HG03097 (cell line): ENCODE measurements around the gene PDZRN3.
"Not testable (repeated sequence)": the region's sequence is repeated elsewhere in the genome, so short reads cannot be mapped to it uniquely, and the experiment has no call there.

Source experiments
- ATAC-seq: cut with Tn5 transposase; IDR thresholded peaks from one replicate; pipeline ENCODE4 v1.9.1; 2021; ENCODE audit not compliant: unreplicated experiment, low FRiP score

PDZRN3 gene

DNA sequence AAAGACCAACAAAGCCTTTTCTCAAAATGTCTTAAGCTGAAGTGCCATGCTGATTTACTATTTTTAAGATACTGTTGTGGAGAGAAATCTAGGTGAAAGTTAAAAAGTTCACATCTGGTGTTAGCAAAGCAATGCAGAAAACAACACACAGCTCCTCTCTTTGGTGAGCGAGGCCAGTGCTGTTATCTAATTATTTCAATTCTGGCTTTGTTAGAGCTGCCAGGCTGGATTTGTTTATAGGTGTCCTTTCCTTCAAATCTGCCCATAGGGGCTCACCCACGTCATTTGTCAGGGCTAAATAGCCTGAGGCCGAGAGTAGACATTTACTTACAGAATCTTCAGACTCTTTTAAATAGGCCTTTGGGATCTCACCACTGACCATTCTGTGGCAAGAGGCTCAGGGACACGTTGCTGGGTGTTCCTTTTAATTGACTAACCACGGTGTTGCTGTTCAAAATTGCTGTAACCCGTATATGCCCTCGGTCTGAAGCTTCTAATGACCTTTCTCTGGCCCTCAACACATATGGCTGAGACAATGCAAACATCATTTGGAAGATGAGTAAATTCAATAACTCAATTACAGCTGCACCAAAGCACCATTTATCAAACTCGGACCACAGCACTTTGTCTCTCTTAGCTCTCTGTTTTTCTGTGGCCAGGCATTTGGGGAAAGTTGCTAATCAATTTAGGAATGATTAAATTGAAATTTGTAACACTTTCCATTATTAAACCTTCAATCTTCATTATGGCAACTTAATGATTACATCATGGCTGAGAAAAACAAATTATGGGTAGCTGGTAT is 152.6 kb downstream of the PDZRN3 start:
- no peak for ATAC-seq

DNA sequence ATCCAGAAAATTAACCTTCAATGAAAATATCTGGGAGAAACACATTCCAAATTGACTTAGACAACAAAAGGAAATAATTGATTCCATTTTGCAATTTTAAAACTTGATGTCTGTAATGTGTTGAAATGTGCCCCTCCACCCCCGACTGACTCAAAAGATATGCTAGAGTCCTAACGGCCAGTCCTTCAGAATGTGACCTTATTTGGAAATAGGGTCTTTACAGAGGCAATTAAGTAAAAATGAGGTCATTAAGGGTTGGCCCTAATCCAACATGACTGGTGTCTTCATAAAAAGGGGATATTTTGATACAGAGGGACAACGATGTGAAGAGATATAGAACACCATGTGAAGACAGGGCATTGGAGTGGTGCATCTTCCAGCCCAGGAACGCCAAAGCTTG is 153.9 kb downstream of the PDZRN3 start:
- ATAC-seq = no peak

DNA sequence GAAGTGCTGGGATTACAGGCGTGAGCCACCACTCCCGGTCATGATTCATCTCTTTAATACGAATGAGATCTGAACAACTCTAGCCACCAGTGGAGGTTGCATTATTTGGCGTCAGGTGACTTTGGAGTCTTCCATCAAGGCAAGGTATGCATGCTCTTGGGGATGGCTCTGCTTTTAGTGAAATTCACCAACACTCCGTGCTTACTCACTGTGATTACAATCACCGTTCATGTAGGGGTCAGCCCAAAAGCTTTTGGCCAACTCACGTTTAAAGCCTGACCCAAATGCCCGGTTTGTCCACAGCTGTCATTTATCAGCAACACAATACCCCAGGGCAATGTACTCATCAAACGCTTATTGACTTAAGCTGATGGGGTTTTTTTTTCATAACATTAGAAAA is 155.4 kb downstream of the PDZRN3 start:
- ATAC-seq = no peak

DNA sequence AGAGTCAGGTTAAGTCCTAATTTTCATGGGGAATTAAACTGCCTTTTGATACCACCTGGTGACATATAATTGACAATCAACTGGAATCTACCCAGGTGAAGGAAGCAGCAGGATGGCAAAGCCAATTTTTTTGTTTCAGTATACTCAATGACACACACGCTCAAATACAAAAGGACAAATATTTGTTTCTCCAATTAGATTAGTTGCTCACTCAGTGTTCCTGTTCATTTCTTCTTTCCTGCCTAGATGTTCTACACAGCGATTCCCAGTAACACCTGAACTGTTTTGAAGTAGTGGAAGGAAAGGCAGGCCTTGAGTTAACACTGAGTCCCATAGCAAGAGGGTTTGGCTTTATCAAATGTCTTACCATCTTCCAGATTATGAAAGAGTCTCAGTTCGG is 157.5 kb downstream of the PDZRN3 start:
- no peak for ATAC-seq

DNA sequence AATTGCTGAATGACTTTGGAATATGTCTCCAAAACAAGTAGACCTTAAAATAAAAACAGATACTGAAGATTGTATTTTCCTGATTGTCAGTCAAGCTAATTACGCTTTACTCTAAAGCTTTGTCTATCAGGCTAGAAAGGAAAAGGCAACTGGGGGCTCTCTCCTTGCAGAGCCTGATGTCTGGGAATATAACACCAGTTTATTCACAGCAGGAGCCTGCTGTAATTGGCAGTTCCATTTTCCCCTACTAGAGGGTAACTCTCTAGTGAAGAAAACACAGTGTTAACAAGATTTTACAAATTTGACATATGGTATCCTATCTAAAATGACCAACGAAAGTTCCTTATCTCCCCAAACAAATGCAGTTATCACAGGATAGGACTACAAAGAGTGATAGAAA is 158.8 kb downstream of the PDZRN3 start:
- no peak for ATAC-seq

DNA sequence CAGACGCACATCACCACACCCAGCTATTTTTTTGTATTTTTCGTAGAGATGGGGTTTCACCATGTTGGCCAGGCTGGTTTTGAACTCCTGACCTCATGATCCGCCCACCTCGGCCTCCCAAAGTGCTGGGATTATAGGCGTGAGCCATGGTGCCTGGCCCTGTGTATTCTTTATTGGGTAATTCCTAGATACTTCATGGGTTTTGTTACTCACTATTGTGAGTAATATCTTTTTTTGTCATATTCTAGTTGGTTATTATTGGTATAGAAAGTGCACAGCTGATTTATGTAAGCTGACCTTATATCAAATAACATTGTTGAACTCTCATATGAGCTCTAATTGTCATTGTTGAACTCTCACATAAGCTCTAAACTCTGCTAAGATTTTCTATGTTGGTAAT is 160.6 kb downstream of the PDZRN3 start:
- ATAC-seq = not testable (repeated sequence)

DNA sequence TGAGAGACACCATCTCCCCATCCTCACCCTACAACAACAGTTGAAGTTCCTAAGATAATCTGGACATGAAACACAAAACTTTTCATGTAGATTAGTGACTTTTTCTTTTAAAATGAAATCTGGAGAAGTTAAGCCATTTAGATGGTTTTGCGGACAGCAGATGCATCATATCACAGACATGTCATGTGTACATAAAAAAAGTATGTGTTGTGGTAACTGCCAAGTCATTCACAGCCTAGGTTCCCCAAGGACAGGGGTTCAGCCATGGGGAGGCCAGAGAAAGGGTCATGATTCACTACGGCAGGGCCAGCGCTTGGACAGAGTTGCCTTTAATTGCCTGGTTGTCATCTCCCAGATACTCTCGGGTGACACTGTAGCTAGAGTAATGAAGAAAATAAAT is 163.2 kb downstream of the PDZRN3 start:
- no peak for ATAC-seq

DNA sequence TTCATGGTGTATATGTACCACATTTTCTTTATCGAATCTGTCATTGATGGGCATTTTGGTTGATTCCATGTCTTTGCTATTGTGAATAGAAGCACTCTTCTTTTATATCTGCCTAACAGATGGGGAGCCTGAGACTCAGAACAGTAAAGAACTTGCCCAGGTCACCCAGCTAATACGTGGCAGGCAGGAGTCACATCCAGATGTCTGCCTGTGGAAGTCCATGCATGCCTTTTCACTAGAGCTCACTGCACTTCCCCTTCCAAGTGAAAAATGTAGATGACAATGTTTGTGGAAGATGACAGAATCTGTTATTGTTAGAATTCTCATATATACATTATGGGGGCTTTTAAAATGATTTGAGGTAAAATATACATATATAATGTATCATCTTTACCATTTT is 165.0 kb downstream of the PDZRN3 start:
- no peak for ATAC-seq

DNA sequence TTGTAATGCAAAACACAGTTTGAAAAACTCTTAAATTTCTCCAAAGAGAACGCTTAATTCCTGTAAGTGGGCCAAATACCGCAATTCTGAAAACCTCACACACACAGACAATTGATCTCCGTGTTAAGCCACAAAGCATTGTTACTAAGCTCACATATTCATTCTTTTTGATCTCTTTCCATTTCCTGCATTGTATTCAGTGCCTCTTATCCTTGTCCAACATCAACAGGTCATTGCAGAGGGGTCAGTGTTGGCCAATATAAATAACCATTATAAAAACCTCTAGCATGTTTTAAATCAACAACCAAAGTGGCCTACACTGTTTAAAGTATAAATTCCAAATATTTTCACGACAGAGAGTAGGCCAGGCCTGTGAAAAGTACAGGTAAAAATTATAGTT is 171.1 kb downstream of the PDZRN3 start:
- ATAC-seq = no peak

DNA sequence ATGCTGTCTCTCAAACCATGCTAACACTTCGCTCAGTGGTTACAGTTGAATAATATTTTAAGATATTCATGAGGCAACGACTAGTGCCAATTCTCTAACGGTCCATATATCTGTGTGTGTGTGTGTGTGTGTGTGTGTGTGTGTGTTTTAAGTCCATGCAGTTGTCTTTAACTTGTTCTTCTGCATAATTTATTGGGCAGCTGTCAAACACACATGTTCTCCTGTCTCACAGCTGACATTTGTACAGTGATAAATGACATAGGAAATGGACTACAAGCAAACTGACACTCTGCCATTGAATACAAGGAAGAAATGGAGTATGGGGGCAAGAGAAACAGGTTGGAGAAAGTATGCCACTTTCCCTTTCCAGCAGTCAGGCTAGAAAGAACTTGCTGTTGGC is 172.0 kb downstream of the PDZRN3 start:
- no peak for ATAC-seq

DNA sequence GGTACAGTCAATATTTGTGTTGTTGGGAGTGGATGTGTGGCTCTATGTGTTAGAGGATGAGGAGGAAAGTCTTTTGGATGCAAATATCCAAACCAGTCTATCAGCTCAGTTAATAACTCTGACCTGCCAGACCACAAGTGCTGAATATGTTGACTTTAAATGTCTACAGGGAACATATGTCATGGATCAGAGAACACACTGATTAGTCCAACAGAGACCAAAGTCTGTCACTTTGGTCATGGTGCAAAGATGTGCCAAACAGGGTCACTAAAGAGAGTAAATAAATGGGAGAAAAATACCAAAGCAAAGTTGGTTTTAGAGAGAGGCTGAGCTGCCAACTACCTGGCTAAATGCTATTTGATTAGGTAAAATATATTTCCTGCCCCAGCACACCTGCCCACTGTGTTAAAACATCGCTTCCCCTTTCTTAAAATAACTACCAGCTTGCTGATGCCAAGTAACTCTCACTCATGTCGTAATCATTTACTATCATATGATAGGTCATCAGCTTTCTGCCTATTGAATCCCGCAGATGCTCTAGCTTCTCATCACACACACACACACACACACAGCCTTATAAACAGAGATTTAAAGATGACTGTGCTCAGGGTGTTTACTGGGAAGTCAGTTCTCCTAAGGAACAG is 173.3 kb downstream of the PDZRN3 start:
- ATAC-seq = no peak

DNA sequence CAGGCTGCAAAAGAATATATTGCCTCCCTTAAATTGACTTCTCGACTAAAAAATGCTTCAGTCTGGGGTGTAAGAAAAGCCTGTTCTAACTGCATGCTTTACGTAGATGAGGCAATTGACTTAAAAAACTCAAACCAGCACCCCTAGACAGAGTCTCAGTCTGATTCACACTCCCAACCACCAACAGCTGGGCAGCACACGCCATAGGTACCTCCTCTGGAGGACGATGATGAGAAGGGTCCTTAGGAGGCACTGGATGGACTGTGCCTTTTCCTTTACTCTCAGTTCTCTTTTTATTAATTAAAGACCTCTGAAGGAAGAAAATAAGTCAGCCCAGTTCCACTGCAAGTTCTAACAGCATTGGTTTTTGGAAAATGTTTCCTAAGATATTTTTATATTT is 175.0 kb downstream of the PDZRN3 start:
- ATAC-seq = no peak

DNA sequence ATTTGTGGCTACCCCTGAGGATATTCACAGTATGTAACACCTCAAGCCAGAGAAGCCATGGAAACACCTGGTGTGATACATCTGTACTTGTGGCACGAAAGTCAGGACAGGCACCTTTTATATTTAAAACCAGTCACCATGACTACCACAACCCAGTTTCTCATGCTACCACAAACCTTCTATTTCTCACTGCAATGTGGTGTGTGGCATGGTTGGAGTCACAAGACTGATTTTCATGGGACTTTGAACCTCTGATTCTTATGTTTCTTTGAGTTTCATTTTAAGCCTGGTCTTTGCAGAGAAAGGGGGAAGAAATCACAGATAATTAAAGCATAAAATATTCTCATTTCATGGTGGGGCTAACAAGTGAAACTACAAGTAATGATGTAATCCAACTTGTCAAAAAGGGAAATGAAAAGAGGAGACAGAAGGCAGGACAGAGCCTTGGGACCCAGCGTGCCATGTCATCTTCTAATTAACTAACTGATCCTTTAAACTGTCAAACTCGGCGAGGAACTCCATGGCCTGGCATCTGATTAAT is 175.9 kb downstream of the PDZRN3 start:
- ATAC-seq = peak; percentile 95

DNA sequence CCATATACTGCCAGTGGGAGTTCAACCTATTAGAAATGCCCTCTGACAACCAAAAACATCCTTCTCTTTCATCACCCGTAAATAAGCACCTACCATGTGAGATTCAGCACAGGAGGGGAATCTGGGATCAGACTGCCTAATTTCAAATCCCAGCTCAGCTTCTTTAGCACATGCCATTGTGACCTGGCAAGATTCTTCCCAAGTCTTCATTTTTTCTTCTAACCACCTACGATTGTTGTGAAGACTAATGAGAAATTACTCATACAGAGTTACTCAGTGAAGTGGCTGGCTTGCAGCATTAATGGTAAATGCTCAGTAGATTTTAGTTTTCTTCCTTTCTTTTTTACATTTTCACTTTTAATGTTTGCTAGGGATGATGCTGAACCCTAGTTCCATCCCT is 176.7 kb downstream of the PDZRN3 start:
- ATAC-seq = no peak

DNA sequence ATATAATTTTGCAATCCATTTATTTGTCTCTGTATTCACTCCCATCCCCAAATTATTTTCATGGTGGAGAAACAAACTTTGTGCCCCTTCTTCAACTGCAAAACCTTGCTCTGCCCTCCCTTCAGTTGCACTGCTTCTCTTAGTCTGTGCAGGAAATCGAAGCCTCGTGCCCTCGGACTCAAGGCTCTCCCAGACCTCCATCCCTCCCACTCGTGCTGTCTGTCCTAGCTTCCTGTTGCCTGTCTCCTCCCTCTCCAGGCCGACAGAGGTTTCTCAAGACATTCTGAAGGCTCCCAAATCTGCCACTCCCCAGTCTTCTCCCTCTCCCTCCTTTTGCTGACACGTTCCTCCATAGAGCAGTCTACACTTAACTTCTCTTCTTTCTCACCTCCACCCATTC is 177.6 kb downstream of the PDZRN3 start:
- ATAC-seq = no peak

DNA sequence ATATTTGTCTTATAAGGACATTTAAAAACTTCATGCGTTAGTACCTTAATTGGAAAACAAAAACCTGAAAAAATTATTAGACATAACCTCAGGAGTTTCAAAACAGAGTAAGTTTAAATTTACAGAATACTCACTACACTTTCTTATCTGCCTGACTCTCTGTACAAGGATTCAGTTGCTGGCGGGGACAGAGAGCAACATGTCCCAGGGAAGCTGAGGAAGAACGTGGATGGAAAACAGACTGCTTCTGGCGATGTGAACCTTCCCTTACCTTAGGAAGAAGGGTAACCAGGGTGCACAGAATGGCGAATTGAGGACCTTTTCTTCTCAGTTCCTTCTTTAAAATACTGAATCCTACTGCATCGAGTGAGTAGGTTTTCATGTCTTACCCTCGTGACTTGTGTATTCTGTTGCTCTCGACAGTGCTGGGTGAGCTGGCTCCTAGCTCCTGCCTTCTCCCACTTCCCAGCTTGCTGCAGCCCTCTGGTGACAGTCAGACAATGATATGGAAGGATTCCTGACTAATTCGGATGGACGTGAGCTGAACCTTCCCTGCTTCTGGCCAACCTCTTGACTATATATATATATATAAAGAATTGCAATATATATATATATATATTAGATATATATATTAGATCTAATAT is 178.2 kb downstream of the PDZRN3 start:
- no peak for ATAC-seq

DNA sequence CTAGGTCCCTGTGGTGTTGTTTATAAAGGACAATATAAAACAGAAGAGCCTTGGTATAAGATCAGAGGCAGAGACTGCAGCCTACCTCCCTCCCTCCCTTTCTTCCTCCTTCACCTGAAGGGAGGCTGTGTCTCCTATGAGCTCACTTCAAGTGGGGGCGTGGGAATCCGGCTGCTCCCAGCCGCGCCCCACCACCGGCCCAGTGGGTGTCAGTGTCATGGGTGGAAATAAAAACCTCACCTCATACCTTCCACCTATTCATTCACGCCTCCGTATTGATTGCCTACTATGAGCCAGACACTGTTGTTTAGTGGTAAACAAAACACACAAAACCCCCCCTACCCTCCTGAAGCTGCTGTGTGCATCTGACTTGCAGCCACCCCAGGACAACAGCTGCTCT is 181.9 kb downstream of the PDZRN3 start:
- no peak for ATAC-seq

DNA sequence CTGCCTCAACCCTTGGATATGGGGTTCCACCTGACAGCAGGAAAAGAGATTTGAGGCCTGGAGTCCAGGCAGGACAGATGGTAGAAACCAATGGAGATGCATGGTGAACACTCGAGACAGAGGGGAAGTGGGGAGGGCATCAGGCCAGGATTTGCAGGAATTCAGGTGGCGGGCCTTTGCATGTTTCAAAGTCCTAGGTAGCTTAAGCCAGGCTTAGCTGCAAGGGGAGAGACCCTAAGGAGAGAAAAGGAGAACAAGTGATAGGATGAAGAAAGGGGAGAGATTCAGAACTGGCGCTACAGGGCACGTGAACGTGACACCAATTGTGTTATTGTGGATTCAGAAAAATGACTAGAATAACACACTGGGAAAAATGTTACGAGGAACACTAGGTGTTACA is 182.6 kb downstream of the PDZRN3 start:
- no peak for ATAC-seq

DNA sequence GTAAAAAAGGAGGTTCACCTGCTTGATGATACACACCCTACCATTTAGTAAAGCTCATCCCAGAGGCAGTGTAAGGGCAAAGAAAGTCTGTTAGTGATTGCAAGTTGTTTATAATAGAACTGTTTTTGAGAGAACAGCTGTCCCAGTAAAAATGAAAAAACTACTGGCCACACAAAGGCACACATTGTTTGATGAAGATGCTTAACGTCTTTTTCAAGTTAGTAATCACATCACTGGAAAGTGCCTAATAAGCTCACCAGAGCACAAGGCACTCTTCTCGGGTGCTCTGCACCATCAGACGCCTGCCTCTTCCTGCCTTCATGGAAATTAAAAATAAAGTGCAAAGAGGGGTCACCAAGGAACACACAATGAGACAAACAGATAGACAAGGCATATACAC is 186.9 kb downstream of the PDZRN3 start:
- no peak for ATAC-seq

DNA sequence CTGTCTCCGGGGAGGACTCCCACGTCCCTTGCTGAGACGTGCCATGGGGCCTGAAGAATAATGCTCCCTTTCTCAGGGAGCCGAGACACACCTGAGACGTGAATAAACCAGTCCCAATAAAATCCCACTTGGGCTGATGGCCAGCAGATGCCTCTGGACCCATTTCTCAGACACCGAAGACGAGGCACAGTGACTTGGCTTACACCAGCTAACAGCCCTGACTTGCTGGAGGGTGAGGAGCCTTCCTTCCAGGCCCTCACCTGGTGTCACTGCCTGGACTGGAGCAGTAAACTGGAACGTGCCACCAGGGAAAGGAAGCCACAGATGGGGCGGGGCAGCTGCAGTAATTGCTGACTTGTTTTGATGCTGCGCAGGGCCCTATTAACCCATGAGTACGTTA is 189.7 kb downstream of the PDZRN3 start:
- ATAC-seq = no peak

DNA sequence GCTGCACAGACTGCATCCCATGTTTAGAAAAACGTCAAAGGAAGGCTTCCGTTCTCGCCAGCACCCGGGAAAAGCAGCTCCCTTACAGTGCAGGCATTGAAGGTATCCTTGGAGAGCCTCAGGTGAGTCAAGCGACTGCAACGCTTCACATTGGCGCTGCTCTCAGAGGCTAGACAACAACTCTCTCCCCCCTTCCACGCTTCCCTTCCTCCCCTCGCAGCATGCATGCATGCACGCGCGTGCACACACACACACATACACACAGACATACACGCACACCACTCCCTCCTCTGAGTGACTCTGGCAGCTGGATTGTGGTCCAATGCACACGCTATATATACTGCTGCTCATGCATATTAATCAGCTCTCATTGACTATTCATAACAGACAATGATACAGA is 191.1 kb downstream of the PDZRN3 start:
- no peak for ATAC-seq

DNA sequence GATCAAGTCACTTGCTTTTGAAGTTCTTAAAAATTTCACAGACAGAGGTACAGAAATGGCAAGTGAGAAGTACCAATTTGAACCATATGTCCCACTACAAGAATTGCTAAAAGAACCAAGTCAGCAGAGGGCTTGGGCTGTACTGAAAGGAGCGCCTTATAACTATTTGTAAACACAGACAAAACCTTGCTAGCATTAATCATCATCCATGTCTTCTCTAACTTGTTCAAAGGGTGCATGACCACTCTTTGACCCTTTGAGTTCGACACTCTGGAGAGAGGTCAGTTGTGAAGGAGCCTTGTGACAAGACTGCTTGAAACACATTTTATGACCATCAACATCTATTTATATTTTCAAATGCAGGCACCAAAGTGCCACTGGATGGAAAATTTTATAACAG is 191.7 kb downstream of the PDZRN3 start:
- no peak for ATAC-seq
